ENCODE results near the gene ARF1.

ARF1 gene

GRCh38 chr1:228042508-228042907 lies 40.0 kb upstream of the ARF1 start:
- no peak for DNase-seq (ENCODE audit: low read depth, low spot score)
- TF ChIP-seq CTCF (IDR thresholded peaks at IDR 0.05; ENCODE audit: insufficient read depth, low read length, missing control alignments), result no peak
- POLR2A ChIA-PET, result no interaction called here
- H3K4me3 ChIP-seq (ENCODE audit: low read depth, low read length), result no peak overlapping the region
- CTCF ChIA-PET, result no interaction called here

DNA sequence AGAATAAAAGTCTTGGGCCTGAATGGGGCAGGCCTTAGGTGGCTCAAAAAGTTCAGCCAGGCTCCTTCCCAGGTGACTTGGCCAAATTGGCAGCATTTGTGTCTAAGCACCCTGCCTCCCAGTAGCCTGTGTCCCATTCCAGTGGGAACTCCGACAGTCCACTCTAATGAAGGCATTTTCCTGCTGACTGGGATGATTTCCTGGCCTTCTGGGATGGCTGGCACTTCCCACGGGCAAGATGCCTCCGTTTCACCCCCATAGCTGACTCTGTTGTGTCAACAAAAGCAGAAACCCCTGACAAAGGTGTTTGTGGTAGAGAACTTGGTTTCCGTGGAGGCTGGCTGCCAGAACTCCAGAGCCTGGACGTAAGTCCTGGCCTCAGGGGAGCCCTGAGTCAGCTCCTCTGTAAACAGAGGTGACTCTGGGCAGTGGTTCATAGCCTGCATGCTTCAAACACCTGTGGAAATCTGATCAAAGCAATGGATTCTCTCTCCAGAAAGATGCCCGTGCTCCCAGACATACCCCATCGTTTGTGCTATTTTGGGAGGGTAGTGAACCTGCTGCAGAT lies 39.1 kb upstream of the ARF1 start:
- ChIA-PET CTCF (no interaction called here), POLR2A (no interaction called here)
- no peak for DNase-seq (ENCODE audit: low read depth, low spot score)
- no peak overlapping the region for H3K4me3 ChIP-seq (ENCODE audit: low read depth, low read length)
- TF ChIP-seq CTCF (IDR thresholded peaks at IDR 0.05; ENCODE audit: insufficient read depth, low read length, missing control alignments), result no peak

GRCh38 chr1:228044961-228045360 lies 37.5 kb upstream of the ARF1 start:
- POLR2A ChIA-PET, result no interaction called here
- TF ChIP-seq CTCF (IDR thresholded peaks at IDR 0.05; ENCODE audit: insufficient read depth, low read length, missing control alignments), result no peak
- no peak for DNase-seq (ENCODE audit: low read depth, low spot score)
- no peak overlapping the region for H3K4me3 ChIP-seq (ENCODE audit: low read depth, low read length)
- CTCF ChIA-PET, result no interaction called here

DNA sequence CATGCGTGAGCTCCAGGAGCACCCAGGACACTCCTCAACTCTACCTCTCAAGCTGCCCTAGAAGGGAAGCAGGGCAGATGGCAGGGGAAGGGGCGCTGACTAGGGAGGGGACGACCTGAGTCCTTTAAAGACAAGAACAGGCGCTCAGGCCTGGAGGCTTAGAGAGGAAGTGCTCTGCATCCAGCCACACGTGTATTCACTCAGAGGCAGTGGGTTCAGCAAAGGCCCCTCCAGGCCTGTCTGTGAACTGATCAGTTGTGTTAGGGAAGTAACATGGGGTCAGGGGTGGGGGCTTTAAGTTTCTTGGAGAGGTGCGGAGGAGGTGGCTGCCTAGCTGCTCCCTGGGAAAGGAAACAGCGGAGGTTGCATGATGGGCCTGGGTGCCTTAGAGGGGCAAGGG lies 37.1 kb upstream of the ARF1 start:
- no peak for TF ChIP-seq CTCF (IDR thresholded peaks at IDR 0.05; ENCODE audit: insufficient read depth, low read length, missing control alignments)
- no peak for DNase-seq (ENCODE audit: low read depth, low spot score)
- ChIA-PET POLR2A (no interaction called here), CTCF (no interaction called here)
- no peak overlapping the region for H3K4me3 ChIP-seq (ENCODE audit: low read depth, low read length)

- no peak for TF ChIP-seq CTCF (IDR thresholded peaks at IDR 0.05; ENCODE audit: insufficient read depth, low read length, missing control alignments)
- no peak for DNase-seq (ENCODE audit: low read depth, low spot score)
- ChIA-PET POLR2A (no interaction called here), CTCF (no interaction called here)
- no peak overlapping the region for H3K4me3 ChIP-seq (ENCODE audit: low read depth, low read length)
Observed at GRCh38 chr1:228045871-228046270, 36.6 kb upstream of the ARF1 start.

DNA sequence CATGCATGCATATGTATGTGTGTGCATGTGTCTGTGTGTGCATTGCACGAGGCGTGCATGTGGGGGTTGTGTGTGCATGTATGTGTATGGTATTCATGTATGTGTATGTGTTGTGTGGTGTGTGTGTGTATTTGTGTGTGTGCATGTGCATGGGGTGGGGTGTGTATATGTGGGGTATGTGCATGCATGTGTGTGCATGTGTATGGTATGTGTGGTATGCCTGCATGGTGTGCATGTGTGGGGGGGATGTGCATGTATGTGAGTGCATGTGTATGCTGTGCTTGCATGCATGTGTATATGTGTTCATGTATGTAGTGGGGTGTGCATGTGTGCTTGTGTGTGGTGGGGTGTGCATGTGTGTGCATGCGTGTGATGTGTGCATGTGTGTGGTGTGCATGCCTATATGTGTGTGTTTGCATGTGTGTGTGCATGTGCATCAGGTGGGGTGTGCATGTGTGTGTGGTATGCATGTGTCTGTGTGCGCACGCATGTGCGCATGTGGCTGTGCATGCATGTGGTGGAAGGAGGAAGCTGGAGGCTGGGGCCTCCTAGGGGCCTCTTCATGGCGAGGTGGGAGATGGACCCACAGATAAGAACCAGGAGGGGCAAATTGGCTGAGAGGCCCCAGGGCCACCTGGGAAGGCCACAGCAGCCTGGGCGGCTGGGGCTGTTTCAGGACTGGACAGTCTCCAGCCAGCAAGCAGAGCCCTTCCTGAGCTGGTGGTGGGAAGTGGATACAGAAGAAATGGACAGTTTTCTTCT lies 35.9 kb upstream of the ARF1 start:
- H3K4me3 ChIP-seq (ENCODE audit: low read depth, low read length), result no peak overlapping the region
- CTCF ChIA-PET, result interaction anchor here (1.1 kb wide), 1 partner anchor 12 kb away, joined by 4 read pairs; no protein-coding TSS in a partner anchor
- TF ChIP-seq CTCF (IDR thresholded peaks at IDR 0.05; ENCODE audit: insufficient read depth, low read length, missing control alignments), result no peak
- POLR2A ChIA-PET, result no interaction called here
- DNase-seq (ENCODE audit: low read depth, low spot score), result no peak
